HCT116 (cell line): ENCODE results near the gene CCL28. TPM values are rescaled to one million over a fixed set of nuclear protein-coding genes. Genes with fewer than 3 reads are reported as not detected.

ENCODE experiments used
- ATAC-seq: fragments of 200-7000 bp; cut with Tn5 transposase; 2 replicates; pipeline ENCODE4 v1.9.1; 2020; ENCODE audit warnings: mild to moderate bottlenecking, moderate library complexity
- BruUV-seq: library from RNA; stranded (reverse); fragments of 400-500 nt; replicated peaks from 2 replicates; lab custom pipeline; 2021; lab: Mats Ljungman, UMichigan
- CTCF ChIA-PET: fragments of 300-600 bp; sonication (Branson Sonifier 250); formaldehyde crosslinking; loops from one replicate; lab custom pipeline; 2021; ENCODE audit warnings: antibody characterized with exemption; lab: Charles Lee
- POLR2A ChIA-PET: fragments of 300-600, 350-600 bp; sonication (Branson Sonifier 250); formaldehyde crosslinking; loops from one replicate; lab custom pipeline; 2021; ENCODE audit warnings: antibody characterized with exemption; lab: Charles Lee
- RAD21 ChIA-PET, 2 experiments: fragments of 300-600 bp; sonication (Branson Sonifier 250); formaldehyde crosslinking; loops; one replicate each; lab custom pipeline; 2023; ENCODE audit warnings: low total read pairs in 2 of 2; ENCODE audit not compliant: uncharacterized antibody in 2 of 2, unreplicated experiment in 2 of 2, low non-redundant PET in 1 of 2; lab: Charles Lee
- DNase-seq: peaks from one replicate; pipeline ENCODE4 v3.0.0-alpha.2; 2010; ENCODE audit warnings: low read depth, low spot score
- H2AFZ ChIP-seq: fragments of 200-600 bp; shearing (Covaris generic), sonication (generic); 2 replicates; pipeline ENCODE4 v1.6.1; 2017; ENCODE audit warnings: low read depth, mixed run types, mixed read lengths, antibody characterized with exemption, low read length; ENCODE audit not compliant: poor library complexity, severe bottlenecking
- H3K27ac ChIP-seq: 2 replicates; pipeline ENCODE4 v1.5.1; 2012; ENCODE audit warnings: low read depth, low read length
- H3K27me3 ChIP-seq: fragments of 200-600 bp; sonication (generic); 2 replicates; pipeline ENCODE4 v1.6.1; 2016; ENCODE audit warnings: mixed run types, low read length, mixed read lengths; ENCODE audit not compliant: insufficient read depth
- H3K36me3 ChIP-seq, 2 experiments: fragments of 200-500 bp in 1 of 2; fragments of 200-600 bp in 1 of 2; sonication (Bioruptor generic) in 1 of 2; sonication (generic) in 1 of 2; 2 replicates each; pipeline versions ENCODE4 v1.5.1 to v1.6.1; 2014 to 2016; ENCODE audit warnings: low read length in 2 of 2, inconsistent platforms in 1 of 2, mixed read lengths in 1 of 2, mixed run types in 1 of 2; ENCODE audit not compliant: insufficient read depth in 2 of 2, control insufficient read depth in 1 of 2
- H3K4me1 ChIP-seq, 2 experiments: fragments of 200-600 bp in 1 of 2; sonication (generic) in 1 of 2; 2 replicates each; pipeline versions ENCODE4 v1.5.1 to v1.6.1; 2012 to 2017; ENCODE audit warnings: low read length in 2 of 2, inconsistent platforms in 1 of 2, mild to moderate bottlenecking in 1 of 2, mixed read lengths in 1 of 2, mixed run types in 1 of 2, moderate library complexity in 1 of 2; ENCODE audit not compliant: insufficient read depth in 2 of 2, control insufficient read depth in 1 of 2
- H3K4me2 ChIP-seq: fragments of 200-600 bp; sonication (generic); 2 replicates; pipeline ENCODE4 v1.6.1; 2017; ENCODE audit warnings: mixed run types, low read length, mixed read lengths
- H3K4me3 ChIP-seq, 2 experiments: fragments of 200-600 bp in 1 of 2; sonication (generic) in 1 of 2; replicated peaks in 1 of 2; 2 replicates each; pipeline ENCODE4 v1.5.1; 2011 to 2016; ENCODE audit warnings: low read length in 2 of 2, control low read depth in 1 of 2, low read depth in 1 of 2, mild to moderate bottlenecking in 1 of 2, mixed read lengths in 1 of 2, mixed run types in 1 of 2
- H3K79me2 ChIP-seq: fragments of 200-600 bp; sonication (generic); 2 replicates; pipeline ENCODE4 v1.6.1; 2017; ENCODE audit warnings: mild to moderate bottlenecking, mixed run types, low read length, moderate library complexity, mixed read lengths; ENCODE audit not compliant: insufficient read depth
- H3K9ac ChIP-seq: fragments of 200-600 bp; sonication (generic); 2 replicates; pipeline ENCODE4 v1.6.1; 2016; ENCODE audit warnings: low read length, mixed read lengths
- H3K9me2 ChIP-seq: fragments of 200-600 bp; sonication (generic), shearing (Covaris generic); 2 replicates; pipeline ENCODE4 v1.6.1; 2017; ENCODE audit warnings: mixed run types, mild to moderate bottlenecking, moderate library complexity; ENCODE audit not compliant: insufficient read depth
- H3K9me3 ChIP-seq, 2 experiments: fragments of 200-500 bp in 1 of 2; fragments of 200-600 bp in 1 of 2; sonication (Bioruptor generic) in 1 of 2; sonication (generic) in 1 of 2; 2 replicates each; pipeline ENCODE4 v1.6.1; 2014 to 2017; ENCODE audit warnings: low read length in 2 of 2, mixed read lengths in 2 of 2, inconsistent platforms in 1 of 2, low read depth in 1 of 2, mild to moderate bottlenecking in 1 of 2, mixed run types in 1 of 2, moderate library complexity in 1 of 2; ENCODE audit not compliant: control insufficient read depth in 1 of 2, insufficient read depth in 1 of 2
- H4K20me1 ChIP-seq: fragments of 200-600 bp; sonication (generic), shearing (Covaris generic); 2 replicates; pipeline ENCODE4 v1.6.1; 2017; ENCODE audit warnings: mixed run types, mild to moderate bottlenecking, moderate library complexity; ENCODE audit not compliant: insufficient read depth
- FOSL1 ChIP-seq: IDR thresholded peaks from 2 replicates; pipeline ENCODE4 v1.6.1; 2012; ENCODE audit warnings: low read depth
- SP1 ChIP-seq: IDR thresholded peaks from 2 replicates; pipeline ENCODE4 v1.6.1; 2012; ENCODE audit warnings: low read depth
- SRF ChIP-seq: IDR thresholded peaks from 2 replicates; pipeline ENCODE4 v1.6.1; 2012; ENCODE audit warnings: low read depth
- TCF7L2 ChIP-seq: IDR thresholded peaks from 2 replicates; pipeline ENCODE4 v1.7.0; 2011; ENCODE audit warnings: borderline replicate concordance, inconsistent platforms; ENCODE audit not compliant: insufficient read depth, insufficient read length; ENCODE audit errors: extremely low read depth
- YY1 ChIP-seq: IDR thresholded peaks from 2 replicates; pipeline ENCODE4 v1.6.1; 2011; ENCODE audit warnings: low read length, low read depth, moderate library complexity, mild to moderate bottlenecking; ENCODE audit not compliant: insufficient replicate concordance; ENCODE audit errors: extremely low read depth
- intact Hi-C: fragments of 100-400 bp; cut with micrococcal nuclease; formaldehyde crosslinking; loops from 2 replicates; pipeline ENCODE4 v1.10.0; 2022
- total RNA-seq: library from RNA; stranded (reverse); gene quantifications from one replicate; pipeline ENCODE4 v1.2.1, GENCODE V29; 2021; ENCODE audit not compliant: unreplicated experiment
- TF ChIP-seq, protein P1 (sequence below): IDR thresholded peaks from 2 replicates; pipeline ENCODE4 v1.6.1; 2012; ENCODE audit warnings: low read depth

CCL28 gene
- total RNA-seq, 1 experiment from 2014 or later, result 0.25 TPM

DNA sequence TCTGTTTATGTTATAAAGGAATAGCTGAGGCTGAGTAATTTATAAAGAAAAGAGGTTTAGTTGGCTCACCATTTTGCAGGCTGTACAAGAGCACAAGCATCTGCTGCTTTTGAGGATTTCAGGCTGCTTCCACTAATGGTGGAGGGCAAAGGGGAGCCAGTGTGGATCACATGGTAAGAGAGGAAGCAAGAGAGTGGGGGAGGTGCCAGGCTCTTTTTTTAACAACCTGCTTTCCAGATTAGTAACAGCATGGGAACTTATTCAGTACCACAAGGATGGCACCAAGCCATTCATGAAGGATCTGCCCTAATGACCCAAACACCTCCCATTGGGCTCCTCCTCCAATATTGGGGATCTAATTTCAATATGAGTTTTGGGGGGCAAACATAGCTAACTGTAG lies 40.4 kb downstream of the CCL28 start:
- no peaks in the 10 kb centered on the region for H3K4me1 ChIP-seq
- TF ChIP-seq SP1 (no peak), YY1 (no peak)
- TF ChIP-seq, protein P1, sequence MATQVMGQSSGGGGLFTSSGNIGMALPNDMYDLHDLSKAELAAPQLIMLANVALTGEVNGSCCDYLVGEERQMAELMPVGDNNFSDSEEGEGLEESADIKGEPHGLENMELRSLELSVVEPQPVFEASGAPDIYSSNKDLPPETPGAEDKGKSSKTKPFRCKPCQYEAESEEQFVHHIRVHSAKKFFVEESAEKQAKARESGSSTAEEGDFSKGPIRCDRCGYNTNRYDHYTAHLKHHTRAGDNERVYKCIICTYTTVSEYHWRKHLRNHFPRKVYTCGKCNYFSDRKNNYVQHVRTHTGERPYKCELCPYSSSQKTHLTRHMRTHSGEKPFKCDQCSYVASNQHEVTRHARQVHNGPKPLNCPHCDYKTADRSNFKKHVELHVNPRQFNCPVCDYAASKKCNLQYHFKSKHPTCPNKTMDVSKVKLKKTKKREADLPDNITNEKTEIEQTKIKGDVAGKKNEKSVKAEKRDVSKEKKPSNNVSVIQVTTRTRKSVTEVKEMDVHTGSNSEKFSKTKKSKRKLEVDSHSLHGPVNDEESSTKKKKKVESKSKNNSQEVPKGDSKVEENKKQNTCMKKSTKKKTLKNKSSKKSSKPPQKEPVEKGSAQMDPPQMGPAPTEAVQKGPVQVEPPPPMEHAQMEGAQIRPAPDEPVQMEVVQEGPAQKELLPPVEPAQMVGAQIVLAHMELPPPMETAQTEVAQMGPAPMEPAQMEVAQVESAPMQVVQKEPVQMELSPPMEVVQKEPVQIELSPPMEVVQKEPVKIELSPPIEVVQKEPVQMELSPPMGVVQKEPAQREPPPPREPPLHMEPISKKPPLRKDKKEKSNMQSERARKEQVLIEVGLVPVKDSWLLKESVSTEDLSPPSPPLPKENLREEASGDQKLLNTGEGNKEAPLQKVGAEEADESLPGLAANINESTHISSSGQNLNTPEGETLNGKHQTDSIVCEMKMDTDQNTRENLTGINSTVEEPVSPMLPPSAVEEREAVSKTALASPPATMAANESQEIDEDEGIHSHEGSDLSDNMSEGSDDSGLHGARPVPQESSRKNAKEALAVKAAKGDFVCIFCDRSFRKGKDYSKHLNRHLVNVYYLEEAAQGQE, result no peak
- ChIA-PET CTCF (no interaction called here), POLR2A (no interaction called here), RAD21 (no interaction called here)
- no peak for DNase-seq
- H3K4me2 ChIP-seq, result no peak overlapping the region
- no peak overlapping the region for H3K9ac ChIP-seq
- H3K27ac ChIP-seq, result no peak overlapping the region
- H3K9me2 ChIP-seq, result no peaks in the 10 kb centered on the region
- intact Hi-C loops, result no loop called here
- no peaks in the 10 kb centered on the region for H4K20me1 ChIP-seq
- H3K79me2 ChIP-seq, result no peaks in the 10 kb centered on the region
- H3K4me3 ChIP-seq, result no peak overlapping the region
- no peaks in the 10 kb centered on the region for H3K27me3 ChIP-seq
- ATAC-seq, result no peak
- no peaks in the 10 kb centered on the region for H3K36me3 ChIP-seq
- H2AFZ ChIP-seq, result no peak overlapping the region
- no TSS peak for BruUV-seq
- H3K9me3 ChIP-seq, result no peaks in the 10 kb centered on the region

DNA sequence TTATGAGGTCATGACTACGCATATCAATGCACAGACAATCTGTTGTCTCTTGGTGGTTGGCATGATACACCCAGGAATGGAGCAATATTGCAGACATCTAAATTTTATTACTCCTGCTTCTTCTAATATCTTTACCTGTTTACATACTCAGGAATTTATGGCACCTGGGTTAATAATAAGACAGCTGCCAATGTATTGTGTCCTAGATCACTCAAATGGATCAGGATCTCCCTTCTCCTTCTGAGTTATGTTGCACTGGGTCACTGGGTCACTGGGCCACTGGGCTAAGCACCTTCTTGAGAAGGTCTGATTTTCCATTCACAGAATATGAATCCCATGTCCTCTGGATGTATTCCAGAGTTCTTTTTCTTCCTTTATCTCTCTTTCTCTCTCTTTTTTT lies 41.8 kb downstream of the CCL28 start:
- TF ChIP-seq TCF7L2 (no peak), SRF (no peak), FOSL1 (no peak)
- ChIA-PET CTCF (no interaction called here), RAD21 (no interaction called here), POLR2A (no interaction called here)
- no peaks in the 10 kb centered on the region for H3K9me2 ChIP-seq
- no TSS peak for BruUV-seq
- H3K4me3 ChIP-seq, result no peak overlapping the region
- no peak overlapping the region for H2AFZ ChIP-seq
- no peak overlapping the region for H3K4me2 ChIP-seq
- H3K36me3 ChIP-seq, result no peaks in the 10 kb centered on the region
- no peaks in the 10 kb centered on the region for H3K4me1 ChIP-seq
- intact Hi-C loops, result no loop called here
- H4K20me1 ChIP-seq, result no peaks in the 10 kb centered on the region
- H3K27ac ChIP-seq, result no peak overlapping the region
- ATAC-seq (no peak), DNase-seq (no peak)
- H3K9me3 ChIP-seq, result no peaks in the 10 kb centered on the region
- H3K27me3 ChIP-seq, result no peaks in the 10 kb centered on the region
- H3K9ac ChIP-seq, result no peak overlapping the region
- H3K79me2 ChIP-seq, result no peaks in the 10 kb centered on the region
